ENCODE data around the gene RRP9. TPM values are rescaled to one million over a fixed set of nuclear protein-coding genes. Genes with fewer than 3 reads are reported as not detected.

The RRP9 gene
- total RNA-seq, 3 donors from 2014 or later (not counting 1 experiment from before 2014, with no cell fraction given): 11.2 to 13.0 (median 12.7) TPM

DNA sequence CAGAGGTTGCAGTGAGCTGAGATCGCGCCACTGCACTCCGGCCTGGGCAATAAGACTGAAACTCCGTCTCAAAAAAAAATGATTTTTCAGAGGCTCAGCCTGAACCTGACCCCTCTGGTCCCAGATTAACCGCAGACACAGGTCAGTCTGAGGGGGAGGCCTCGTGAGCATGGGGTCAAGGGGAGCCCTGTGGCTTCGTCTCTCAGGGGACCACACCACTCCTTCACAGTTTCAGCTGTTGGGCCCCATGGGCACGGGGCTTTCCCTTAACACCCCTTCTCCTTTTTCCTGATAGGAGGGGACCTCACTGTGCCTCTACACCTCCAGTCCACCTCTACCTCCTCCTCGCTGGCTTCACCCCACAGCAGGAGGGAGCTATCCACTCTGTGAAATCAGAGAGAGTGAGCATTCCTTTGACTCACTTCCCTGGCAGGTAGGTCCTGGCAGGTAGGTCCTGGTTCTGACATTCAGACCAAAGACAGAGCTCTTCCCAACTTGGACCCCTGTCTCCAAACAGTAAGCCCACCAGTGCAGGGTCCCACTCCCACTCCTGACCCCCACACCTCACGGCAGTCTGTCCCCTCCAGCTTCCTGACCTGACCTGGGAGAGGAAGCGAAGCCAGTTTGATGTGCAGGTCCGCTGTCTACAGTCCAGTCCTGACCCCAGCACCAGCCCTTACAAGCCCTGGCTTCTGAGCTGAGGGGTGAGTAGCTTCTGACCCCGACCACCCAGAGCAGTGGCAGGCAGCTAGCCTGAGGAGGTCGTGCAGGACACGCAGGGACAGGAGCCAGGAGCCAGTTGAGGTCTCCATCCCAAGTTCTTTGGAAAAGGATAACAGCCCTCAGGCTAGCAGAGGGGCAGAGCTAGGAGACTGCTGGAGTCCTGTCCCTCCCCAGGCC, 9.0 kb downstream of the RRP9 start:
- H3K4me1 ChIP-seq (ENCODE audit: control insufficient read depth, insufficient read depth, low read length): no peaks in the 10 kb centered on the region
- no peaks in the 10 kb centered on the region for H3K9me3 ChIP-seq (ENCODE audit: control insufficient read depth, insufficient read depth, low read length)
- Mint-ChIP-seq H3K36me3 (no peaks in the 10 kb centered on the region), H3K27ac (no peak overlapping the region), H3K27me3 (ENCODE audit: low read depth in 2 of 2) (no peaks in the 10 kb centered on the region), H3K4me3 (no peak overlapping the region), H3K4me1 (no peaks in the 10 kb centered on the region), H3K9me3 (no peaks in the 10 kb centered on the region)
- no peak overlapping the region for H3K27ac ChIP-seq (ENCODE audit: low read length)
- H3K4me3 ChIP-seq (ENCODE audit: low read length): no peak overlapping the region
- no peak for ATAC-seq
- H3K27me3 ChIP-seq (ENCODE audit: control insufficient read depth, insufficient read depth, low read length): no peaks in the 10 kb centered on the region
- H3K36me3 ChIP-seq (ENCODE audit: control insufficient read depth, insufficient read depth, low read length): peaks cover 49% of the 10 kb centered on the region
- WGBS (ENCODE audit: insufficient coverage): 93% methylated on average over 15 of the region's 15 CpGs
- no peak for DNase-seq
- TF ChIP-seq, protein P1, sequence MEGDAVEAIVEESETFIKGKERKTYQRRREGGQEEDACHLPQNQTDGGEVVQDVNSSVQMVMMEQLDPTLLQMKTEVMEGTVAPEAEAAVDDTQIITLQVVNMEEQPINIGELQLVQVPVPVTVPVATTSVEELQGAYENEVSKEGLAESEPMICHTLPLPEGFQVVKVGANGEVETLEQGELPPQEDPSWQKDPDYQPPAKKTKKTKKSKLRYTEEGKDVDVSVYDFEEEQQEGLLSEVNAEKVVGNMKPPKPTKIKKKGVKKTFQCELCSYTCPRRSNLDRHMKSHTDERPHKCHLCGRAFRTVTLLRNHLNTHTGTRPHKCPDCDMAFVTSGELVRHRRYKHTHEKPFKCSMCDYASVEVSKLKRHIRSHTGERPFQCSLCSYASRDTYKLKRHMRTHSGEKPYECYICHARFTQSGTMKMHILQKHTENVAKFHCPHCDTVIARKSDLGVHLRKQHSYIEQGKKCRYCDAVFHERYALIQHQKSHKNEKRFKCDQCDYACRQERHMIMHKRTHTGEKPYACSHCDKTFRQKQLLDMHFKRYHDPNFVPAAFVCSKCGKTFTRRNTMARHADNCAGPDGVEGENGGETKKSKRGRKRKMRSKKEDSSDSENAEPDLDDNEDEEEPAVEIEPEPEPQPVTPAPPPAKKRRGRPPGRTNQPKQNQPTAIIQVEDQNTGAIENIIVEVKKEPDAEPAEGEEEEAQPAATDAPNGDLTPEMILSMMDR (IDR thresholded peaks at IDR 0.05): no peak
- intact Hi-C loops (cut with micrococcal nuclease): no loop called here

DNA sequence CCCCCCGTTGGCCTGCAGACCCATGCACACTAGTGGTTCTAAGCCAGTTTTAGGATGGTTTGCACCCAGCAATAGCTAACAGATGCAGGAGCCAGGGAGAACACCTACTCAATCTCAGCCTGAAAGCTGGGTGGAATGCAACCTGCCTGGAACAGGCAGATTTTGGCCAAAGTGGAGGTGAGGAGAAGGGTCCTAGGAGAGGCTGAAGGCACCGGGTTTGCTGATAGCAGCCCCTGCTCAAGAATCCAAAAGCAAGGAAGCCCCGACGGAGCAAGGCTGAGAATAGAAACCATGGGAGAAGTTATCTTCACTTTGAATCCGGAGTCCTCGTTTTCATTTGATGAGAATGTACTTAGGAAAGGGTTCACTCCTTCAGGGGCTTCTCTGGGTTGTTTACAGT, 9.9 kb downstream of the RRP9 start:
- no peak overlapping the region for H3K4me3 ChIP-seq (ENCODE audit: low read length)
- H3K9me3 ChIP-seq (ENCODE audit: control insufficient read depth, insufficient read depth, low read length): no peaks in the 10 kb centered on the region
- H3K27ac ChIP-seq (ENCODE audit: low read length): no peak overlapping the region
- H3K27me3 Mint-ChIP-seq (ENCODE audit: low read depth in 2 of 2): no peaks in the 10 kb centered on the region
- H3K27me3 ChIP-seq (ENCODE audit: control insufficient read depth, insufficient read depth, low read length): no peaks in the 10 kb centered on the region
- peaks cover 39% of the 10 kb centered on the region for H3K36me3 ChIP-seq (ENCODE audit: control insufficient read depth, insufficient read depth, low read length)
- H3K4me1 ChIP-seq (ENCODE audit: control insufficient read depth, insufficient read depth, low read length): no peaks in the 10 kb centered on the region
- H3K9me3 Mint-ChIP-seq: no peaks in the 10 kb centered on the region
- WGBS (ENCODE audit: insufficient coverage): 97% methylated on average over 6 of the region's 6 CpGs
- TF ChIP-seq, protein P1 (IDR thresholded peaks at IDR 0.05): no peak
- no peak for ATAC-seq
- H3K4me3 Mint-ChIP-seq: no peak overlapping the region
- no peak for DNase-seq
- H3K4me1 Mint-ChIP-seq: no peaks in the 10 kb centered on the region
- H3K27ac Mint-ChIP-seq: no peak overlapping the region
- no peaks in the 10 kb centered on the region for H3K36me3 Mint-ChIP-seq
- intact Hi-C loops (cut with micrococcal nuclease): no loop called here

DNA sequence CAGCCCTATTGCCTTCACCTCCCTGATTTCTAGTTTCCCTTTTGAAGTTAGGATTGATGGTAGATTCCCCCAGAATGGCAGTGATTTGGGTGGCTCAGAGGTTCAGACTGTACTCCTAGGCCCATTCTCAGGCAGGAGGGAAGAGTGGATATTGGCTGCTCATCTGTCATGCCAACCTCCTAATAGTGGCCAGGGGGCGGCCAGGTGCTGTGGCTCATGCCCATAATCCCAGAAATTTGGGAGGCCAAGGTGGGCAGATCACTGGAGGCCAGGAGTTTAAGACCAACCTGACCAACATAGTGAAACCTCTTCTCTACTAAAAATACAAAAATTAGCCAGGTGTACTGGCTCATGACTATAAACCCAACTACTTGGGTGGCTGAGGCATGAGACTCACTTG, 11.3 kb downstream of the RRP9 start:
- peaks cover 26% of the 10 kb centered on the region for H3K36me3 ChIP-seq (ENCODE audit: control insufficient read depth, insufficient read depth, low read length)
- H3K4me1 Mint-ChIP-seq: no peaks in the 10 kb centered on the region
- no peaks in the 10 kb centered on the region for H3K9me3 Mint-ChIP-seq
- no peaks in the 10 kb centered on the region for H3K27me3 ChIP-seq (ENCODE audit: control insufficient read depth, insufficient read depth, low read length)
- H3K9me3 ChIP-seq (ENCODE audit: control insufficient read depth, insufficient read depth, low read length): no peaks in the 10 kb centered on the region
- H3K4me3 ChIP-seq (ENCODE audit: low read length): no peak overlapping the region
- H3K27ac ChIP-seq (ENCODE audit: low read length): no peak overlapping the region
- TF ChIP-seq, protein P1 (IDR thresholded peaks at IDR 0.05): no peak
- intact Hi-C loops (cut with micrococcal nuclease): no loop called here
- ATAC-seq (no peak), DNase-seq (no peak)
- H3K4me3 Mint-ChIP-seq: no peak overlapping the region
- H3K27me3 Mint-ChIP-seq (ENCODE audit: low read depth in 2 of 2): no peaks in the 10 kb centered on the region
- H3K4me1 ChIP-seq (ENCODE audit: control insufficient read depth, insufficient read depth, low read length): no peaks in the 10 kb centered on the region
- no peaks in the 10 kb centered on the region for H3K36me3 Mint-ChIP-seq
- H3K27ac Mint-ChIP-seq: no peak overlapping the region
- 86% methylated on average over 1 of the region's 1 CpG for WGBS (ENCODE audit: insufficient coverage)
